ENCODE data around the gene PNPLA8.

Gene PNPLA8

GRCh38 chr7:108537229-108537628 is 11.3 kb upstream of the PNPLA8 start:
- no peak overlapping the region for H3K27ac ChIP-seq (replicated peaks)
- no peaks in the 10 kb centered on the region for H3K27me3 ChIP-seq (ENCODE audit: insufficient read depth, poor library complexity, severe bottlenecking)
- TF ChIP-seq, protein P1, sequence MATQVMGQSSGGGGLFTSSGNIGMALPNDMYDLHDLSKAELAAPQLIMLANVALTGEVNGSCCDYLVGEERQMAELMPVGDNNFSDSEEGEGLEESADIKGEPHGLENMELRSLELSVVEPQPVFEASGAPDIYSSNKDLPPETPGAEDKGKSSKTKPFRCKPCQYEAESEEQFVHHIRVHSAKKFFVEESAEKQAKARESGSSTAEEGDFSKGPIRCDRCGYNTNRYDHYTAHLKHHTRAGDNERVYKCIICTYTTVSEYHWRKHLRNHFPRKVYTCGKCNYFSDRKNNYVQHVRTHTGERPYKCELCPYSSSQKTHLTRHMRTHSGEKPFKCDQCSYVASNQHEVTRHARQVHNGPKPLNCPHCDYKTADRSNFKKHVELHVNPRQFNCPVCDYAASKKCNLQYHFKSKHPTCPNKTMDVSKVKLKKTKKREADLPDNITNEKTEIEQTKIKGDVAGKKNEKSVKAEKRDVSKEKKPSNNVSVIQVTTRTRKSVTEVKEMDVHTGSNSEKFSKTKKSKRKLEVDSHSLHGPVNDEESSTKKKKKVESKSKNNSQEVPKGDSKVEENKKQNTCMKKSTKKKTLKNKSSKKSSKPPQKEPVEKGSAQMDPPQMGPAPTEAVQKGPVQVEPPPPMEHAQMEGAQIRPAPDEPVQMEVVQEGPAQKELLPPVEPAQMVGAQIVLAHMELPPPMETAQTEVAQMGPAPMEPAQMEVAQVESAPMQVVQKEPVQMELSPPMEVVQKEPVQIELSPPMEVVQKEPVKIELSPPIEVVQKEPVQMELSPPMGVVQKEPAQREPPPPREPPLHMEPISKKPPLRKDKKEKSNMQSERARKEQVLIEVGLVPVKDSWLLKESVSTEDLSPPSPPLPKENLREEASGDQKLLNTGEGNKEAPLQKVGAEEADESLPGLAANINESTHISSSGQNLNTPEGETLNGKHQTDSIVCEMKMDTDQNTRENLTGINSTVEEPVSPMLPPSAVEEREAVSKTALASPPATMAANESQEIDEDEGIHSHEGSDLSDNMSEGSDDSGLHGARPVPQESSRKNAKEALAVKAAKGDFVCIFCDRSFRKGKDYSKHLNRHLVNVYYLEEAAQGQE (IDR thresholded peaks at IDR 0.05; ENCODE audit: insufficient replicate concordance, low read depth): no peak
- TF ChIP-seq SPI1 (IDR thresholded peaks at IDR 0.05; ENCODE audit: borderline replicate concordance, low read depth) (no peak), POLR2AphosphoS5 (IDR thresholded peaks at IDR 0.05; ENCODE audit: low read depth) (no peak), GABPA (IDR thresholded peaks at IDR 0.05; ENCODE audit: low read depth) (no peak)
- TF ChIP-seq, protein P2, sequence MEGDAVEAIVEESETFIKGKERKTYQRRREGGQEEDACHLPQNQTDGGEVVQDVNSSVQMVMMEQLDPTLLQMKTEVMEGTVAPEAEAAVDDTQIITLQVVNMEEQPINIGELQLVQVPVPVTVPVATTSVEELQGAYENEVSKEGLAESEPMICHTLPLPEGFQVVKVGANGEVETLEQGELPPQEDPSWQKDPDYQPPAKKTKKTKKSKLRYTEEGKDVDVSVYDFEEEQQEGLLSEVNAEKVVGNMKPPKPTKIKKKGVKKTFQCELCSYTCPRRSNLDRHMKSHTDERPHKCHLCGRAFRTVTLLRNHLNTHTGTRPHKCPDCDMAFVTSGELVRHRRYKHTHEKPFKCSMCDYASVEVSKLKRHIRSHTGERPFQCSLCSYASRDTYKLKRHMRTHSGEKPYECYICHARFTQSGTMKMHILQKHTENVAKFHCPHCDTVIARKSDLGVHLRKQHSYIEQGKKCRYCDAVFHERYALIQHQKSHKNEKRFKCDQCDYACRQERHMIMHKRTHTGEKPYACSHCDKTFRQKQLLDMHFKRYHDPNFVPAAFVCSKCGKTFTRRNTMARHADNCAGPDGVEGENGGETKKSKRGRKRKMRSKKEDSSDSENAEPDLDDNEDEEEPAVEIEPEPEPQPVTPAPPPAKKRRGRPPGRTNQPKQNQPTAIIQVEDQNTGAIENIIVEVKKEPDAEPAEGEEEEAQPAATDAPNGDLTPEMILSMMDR (IDR thresholded peaks at IDR 0.05; ENCODE audit: insufficient read depth, low read length): no peak
- no peak for DNase-seq (ENCODE audit: low read depth in 1 of 2, low spot score in 1 of 2)
- H3K4me3 ChIP-seq (replicated peaks; ENCODE audit: insufficient read depth, low read length): no peak overlapping the region

DNA sequence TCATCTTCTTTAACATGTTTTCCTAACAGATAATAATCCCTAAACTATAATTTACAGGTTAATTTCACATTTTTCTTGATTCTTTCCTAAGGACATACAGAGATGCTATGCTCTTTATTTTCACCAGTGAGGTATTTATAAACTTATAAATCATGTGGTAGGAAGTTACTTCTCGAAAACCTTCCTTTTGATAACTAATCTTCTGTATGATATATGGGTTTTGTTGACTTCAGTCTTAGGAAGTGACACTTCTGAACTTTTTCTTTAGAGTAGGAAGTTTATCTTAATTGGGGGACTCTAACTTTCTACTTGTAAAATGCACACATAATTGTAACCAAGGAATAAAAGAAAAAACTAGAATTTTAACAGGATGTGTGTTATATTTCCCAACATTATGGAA is 9.8 kb upstream of the PNPLA8 start:
- H3K27ac ChIP-seq (replicated peaks): no peak overlapping the region
- DNase-seq (ENCODE audit: low read depth in 1 of 2, low spot score in 1 of 2): no peak
- H3K27me3 ChIP-seq (ENCODE audit: insufficient read depth, poor library complexity, severe bottlenecking): no peaks in the 10 kb centered on the region
- TF ChIP-seq, protein P2 (IDR thresholded peaks at IDR 0.05; ENCODE audit: insufficient read depth, low read length): no peak
- TF ChIP-seq SPI1 (IDR thresholded peaks at IDR 0.05; ENCODE audit: borderline replicate concordance, low read depth) (no peak), GABPA (IDR thresholded peaks at IDR 0.05; ENCODE audit: low read depth) (no peak)
- TF ChIP-seq, protein P1 (IDR thresholded peaks at IDR 0.05; ENCODE audit: insufficient replicate concordance, low read depth): no peak
- H3K4me3 ChIP-seq (replicated peaks; ENCODE audit: insufficient read depth, low read length): no peak overlapping the region

DNA sequence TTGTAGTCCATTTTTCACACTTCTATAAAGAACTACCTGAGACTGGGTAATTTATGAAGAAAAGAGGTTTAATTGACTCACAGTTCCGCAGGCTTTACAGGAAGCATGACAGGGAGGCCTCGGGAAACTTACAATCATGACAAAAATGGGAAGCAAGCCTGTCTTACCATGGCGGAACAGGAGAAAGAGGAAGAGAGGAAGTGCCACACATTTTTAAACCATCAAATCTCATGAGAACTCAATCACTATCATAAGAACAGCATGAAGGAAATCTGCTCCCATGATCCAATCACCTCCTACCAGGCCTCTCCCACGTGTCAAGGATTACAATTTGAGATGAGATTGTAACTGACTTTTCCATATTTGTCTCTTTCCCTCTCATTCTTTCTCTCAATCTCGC is 9.3 kb upstream of the PNPLA8 start:
- TF ChIP-seq GABPA (IDR thresholded peaks at IDR 0.05; ENCODE audit: low read depth): no peak
- no peak for TF ChIP-seq POLR2AphosphoS5 (IDR thresholded peaks at IDR 0.05; ENCODE audit: low read depth)
- TF ChIP-seq, protein P1 (IDR thresholded peaks at IDR 0.05; ENCODE audit: insufficient replicate concordance, low read depth): no peak
- TF ChIP-seq, protein P2 (IDR thresholded peaks at IDR 0.05; ENCODE audit: insufficient read depth, low read length): no peak
- TF ChIP-seq SPI1 (IDR thresholded peaks at IDR 0.05; ENCODE audit: borderline replicate concordance, low read depth): peak; percentile 82
- H3K4me3 ChIP-seq (replicated peaks; ENCODE audit: insufficient read depth, low read length): no peak overlapping the region
- DNase-seq (ENCODE audit: low read depth in 1 of 2, low spot score in 1 of 2): peak in 1 of 2 experiments; percentile 22

More for the DNA sequence above, 9.3 kb upstream of the PNPLA8 start:
- no peaks in the 10 kb centered on the region for H3K27me3 ChIP-seq (ENCODE audit: insufficient read depth, poor library complexity, severe bottlenecking)
- H3K27ac ChIP-seq (replicated peaks): no peak overlapping the region
